ENCODE measurements around the gene SEC31A.

DNA sequence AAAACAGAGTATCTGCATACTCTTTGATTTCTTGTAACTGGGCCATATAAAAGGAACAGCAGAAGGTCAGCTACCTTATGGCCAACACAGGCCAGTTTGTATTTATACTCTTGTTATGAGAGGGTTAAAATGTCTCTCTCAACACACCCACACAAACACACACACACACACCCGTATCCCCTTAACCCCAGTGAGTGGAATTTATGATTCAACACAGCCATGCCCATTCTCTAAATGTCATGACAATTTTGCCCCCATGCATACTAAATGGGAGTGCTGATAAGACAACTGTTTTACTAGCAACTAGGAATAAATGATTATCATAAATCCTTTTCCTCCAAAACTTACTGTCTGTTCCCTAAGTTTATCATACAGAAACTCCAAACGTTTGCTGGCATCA lies 70.3 kb downstream of the SEC31A start:
- no peak for TF ChIP-seq POLR2A (IDR thresholded peaks at IDR 0.05)
- TF ChIP-seq, protein P1, sequence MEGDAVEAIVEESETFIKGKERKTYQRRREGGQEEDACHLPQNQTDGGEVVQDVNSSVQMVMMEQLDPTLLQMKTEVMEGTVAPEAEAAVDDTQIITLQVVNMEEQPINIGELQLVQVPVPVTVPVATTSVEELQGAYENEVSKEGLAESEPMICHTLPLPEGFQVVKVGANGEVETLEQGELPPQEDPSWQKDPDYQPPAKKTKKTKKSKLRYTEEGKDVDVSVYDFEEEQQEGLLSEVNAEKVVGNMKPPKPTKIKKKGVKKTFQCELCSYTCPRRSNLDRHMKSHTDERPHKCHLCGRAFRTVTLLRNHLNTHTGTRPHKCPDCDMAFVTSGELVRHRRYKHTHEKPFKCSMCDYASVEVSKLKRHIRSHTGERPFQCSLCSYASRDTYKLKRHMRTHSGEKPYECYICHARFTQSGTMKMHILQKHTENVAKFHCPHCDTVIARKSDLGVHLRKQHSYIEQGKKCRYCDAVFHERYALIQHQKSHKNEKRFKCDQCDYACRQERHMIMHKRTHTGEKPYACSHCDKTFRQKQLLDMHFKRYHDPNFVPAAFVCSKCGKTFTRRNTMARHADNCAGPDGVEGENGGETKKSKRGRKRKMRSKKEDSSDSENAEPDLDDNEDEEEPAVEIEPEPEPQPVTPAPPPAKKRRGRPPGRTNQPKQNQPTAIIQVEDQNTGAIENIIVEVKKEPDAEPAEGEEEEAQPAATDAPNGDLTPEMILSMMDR (IDR thresholded peaks at IDR 0.05) = no peak
- no peak for TF ChIP-seq EP300 (IDR thresholded peaks at IDR 0.05)
